LNCAP (cell line): ENCODE results near the gene FHOD3.

Experiments used
- TF ChIP-seq, protein P1 (sequence below): fragments of 450-650 bp; IDR thresholded peaks from 2 replicates; pipeline ENCODE4 v1.5.1; 2017; ENCODE audit warnings: mild to moderate bottlenecking

Gene FHOD3

DNA sequence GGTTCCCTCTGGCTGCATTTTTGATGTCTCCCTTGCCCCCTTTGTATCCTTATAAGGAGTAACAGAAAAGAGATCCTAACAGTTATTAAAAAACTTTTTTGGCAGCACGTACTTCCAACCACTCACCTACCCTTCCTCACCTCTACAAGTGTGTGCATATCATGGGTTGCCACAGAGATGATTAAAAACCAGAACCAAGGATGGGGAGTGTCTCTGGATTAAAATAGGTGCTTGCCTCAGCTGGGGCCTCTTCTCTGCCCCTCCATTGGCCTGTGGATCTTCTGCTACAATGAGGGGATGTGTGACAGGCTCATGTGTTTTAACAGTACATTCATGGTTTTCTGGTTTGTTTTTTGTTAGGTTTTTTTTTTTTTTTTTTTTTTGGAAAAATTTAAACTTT is 160.8 kb downstream of the FHOD3 start:
- TF ChIP-seq, protein P1, sequence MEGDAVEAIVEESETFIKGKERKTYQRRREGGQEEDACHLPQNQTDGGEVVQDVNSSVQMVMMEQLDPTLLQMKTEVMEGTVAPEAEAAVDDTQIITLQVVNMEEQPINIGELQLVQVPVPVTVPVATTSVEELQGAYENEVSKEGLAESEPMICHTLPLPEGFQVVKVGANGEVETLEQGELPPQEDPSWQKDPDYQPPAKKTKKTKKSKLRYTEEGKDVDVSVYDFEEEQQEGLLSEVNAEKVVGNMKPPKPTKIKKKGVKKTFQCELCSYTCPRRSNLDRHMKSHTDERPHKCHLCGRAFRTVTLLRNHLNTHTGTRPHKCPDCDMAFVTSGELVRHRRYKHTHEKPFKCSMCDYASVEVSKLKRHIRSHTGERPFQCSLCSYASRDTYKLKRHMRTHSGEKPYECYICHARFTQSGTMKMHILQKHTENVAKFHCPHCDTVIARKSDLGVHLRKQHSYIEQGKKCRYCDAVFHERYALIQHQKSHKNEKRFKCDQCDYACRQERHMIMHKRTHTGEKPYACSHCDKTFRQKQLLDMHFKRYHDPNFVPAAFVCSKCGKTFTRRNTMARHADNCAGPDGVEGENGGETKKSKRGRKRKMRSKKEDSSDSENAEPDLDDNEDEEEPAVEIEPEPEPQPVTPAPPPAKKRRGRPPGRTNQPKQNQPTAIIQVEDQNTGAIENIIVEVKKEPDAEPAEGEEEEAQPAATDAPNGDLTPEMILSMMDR, result no peak

DNA sequence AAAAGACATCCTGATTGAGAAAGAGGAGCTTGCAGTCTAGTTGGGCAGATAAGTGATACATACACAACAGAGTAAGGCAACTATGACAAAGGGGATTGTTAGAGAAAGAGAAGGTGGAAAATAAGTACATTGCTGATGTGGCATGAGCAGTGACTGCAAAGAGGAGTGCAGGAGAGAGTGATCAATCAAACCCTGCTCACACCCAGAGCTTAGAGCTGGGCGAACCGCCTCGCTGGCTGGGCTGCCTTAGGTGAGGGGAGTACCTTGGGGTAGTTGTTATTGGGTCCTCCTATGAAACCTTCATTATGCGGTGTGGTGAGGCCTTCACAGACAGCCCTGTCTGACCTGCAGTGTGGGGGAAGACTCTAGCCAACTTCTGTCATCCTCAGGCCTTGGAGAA is 161.7 kb downstream of the FHOD3 start:
- TF ChIP-seq, protein P1, result no peak

DNA sequence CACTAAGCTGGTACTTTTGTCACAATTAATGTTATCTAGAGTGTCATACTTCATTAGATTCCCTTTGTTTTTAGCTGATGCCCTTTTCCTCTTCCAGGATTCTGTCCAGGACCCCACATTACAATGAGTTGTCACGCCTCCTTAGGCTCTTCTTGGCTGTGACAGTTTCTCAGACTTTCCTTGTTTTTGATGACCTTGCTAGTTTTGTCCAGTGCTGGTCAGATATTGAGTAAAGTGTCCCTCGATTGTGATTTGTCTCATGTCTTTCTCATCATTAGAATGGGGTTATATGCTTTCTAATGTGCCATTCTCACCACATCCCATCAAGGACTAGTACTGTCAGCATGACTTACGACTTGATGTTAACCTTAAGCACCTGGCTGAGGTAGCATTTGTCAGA is 162.3 kb downstream of the FHOD3 start:
- TF ChIP-seq, protein P1, result no peak

DNA sequence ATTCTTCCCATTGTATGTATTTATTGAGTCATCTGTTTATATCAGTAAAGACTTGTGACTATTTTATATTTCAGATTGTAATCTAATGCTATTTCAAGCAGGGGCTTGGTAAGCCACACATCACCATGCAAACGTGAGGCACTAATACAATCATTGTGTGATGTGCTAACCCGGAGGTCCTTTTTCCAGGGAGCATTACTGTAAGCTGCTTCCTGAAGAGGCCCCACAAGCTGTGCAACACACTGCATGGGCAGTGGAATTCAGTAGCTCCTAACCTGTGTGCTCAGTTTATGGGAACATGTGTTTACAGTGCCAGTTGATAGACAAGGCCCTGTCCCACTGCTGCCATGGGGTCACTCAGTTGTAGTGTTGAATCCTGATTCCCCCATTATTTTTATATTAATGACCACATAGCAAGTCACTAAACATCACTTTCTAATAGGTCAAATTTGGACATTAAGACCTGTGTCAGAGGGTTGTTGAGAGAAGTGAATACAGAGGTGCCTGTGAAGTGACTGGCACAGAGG is 162.9 kb downstream of the FHOD3 start:
- TF ChIP-seq, protein P1, result no peak

DNA sequence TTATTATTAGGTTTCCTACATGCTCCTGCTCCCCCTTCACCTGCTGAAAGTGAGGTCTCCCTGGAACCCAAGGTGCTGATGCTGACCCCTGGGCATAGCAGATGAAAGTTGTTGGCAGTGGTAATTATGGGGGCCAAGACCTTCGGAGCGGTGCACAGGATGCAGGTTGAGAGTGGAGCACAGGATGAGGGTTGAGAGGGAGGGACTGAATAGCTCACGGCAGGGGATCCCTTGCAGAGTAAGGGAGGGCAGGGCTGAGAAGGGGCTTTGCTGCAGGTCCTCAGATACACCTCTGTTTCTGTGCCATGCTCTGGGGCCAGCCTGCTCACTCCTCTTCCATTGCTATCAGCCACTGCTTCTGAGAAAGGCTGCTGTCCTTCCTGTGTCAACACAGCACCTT is 163.3 kb downstream of the FHOD3 start:
- TF ChIP-seq, protein P1, result no peak

DNA sequence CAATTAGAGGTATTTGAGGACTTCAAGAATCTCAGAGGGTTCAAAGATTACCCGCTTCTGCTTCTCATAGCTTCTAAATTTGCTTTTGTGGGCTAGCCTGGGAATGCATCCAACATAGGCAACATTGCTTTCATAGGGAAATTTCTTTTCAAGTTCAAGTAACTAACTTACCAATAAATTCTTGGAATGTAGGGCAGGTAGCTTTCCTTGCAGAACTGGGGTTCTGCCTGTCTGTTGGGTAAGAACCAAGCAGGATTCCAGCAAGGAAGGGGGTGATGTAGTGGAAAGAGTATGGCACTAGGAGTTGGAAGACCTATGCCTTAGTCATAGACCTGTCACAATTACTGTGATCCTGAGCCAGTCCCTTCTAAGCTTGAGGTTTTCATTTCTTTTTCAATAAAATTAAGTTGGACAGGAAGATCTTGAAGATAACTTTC is 164.1 kb downstream of the FHOD3 start:
- TF ChIP-seq, protein P1, result no peak

DNA sequence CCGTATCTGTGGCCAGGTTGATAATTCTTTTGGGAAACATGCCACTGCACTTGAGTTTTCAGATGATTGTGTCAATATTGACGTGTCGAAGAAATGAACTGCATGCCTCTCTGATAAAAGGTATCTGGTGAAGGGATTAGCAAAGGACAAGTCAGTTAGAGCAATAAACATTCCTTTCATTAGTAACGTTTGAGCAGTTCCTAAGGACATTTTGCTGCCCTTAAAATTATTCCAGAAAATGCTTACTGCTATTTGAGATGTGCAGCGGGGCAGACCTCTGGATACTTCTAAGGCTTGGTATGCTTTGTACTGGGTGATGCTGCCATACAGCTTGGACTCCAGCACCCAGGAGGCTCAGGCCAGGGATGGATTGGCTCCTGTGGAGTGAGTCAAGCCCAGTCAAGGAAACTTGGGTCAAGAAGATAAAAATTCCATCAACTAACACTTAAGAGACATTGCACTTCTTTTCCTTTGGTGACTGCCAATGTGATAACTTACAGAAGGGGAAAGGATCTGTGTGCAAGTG is 166.7 kb downstream of the FHOD3 start:
- TF ChIP-seq, protein P1, result no peak

DNA sequence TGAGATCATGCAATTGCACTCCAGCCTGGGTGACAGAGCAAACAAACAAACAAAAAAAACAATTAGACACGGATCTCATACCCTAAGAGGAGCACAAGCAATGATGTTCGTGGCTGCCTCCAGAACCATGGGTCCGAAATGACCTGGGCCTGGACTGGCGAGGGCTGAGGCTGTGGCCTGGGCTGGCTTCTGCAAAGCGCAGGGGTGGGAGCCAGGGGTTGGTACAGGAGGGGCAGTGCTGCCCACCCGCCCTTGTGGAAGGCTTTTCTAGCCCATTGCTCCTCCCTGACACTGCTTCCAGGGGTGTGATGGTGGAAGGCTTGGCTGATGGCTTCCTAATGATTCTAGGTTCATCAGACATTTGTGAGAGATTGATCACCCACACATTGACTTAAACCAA is 167.8 kb downstream of the FHOD3 start:
- TF ChIP-seq, protein P1, result no peak
